Amniotic epithelial cell (primary cell): ENCODE measurements around the gene CTXN3.

Experiments used
- DNase-seq: peaks from one replicate; pipeline ENCODE4 v3.0.0-alpha.2; 2010; ENCODE audit warnings: low read depth

The CTXN3 gene

GRCh38 chr5:127649018-127649439, at the start of gene CTXN3:
CTXN3 (plus strand) TSS chr5:127649082; CDS start chr5:127657522, 8,440 bp downstream.
- DNase-seq: no peak

GRCh38 chr5:127599320-127599719, 49.6 kb upstream of the CTXN3 start:
- DNase-seq: no peak

- no peak for DNase-seq
Measured at GRCh38 chr5:127599847-127600246, 49.0 kb upstream of the CTXN3 start.

- no peak for DNase-seq
Measured at GRCh38 chr5:127601111-127601510, 47.8 kb upstream of the CTXN3 start.

- no peak for DNase-seq
Measured at GRCh38 chr5:127601601-127602000, 47.3 kb upstream of the CTXN3 start.

GRCh38 chr5:127602481-127602880, 46.4 kb upstream of the CTXN3 start:
- no peak for DNase-seq

- no peak for DNase-seq
Measured at GRCh38 chr5:127602896-127603844, 45.7 kb upstream of the CTXN3 start.

GRCh38 chr5:127608077-127608660, 40.7 kb upstream of the CTXN3 start:
- peak; percentile 19 for DNase-seq

- no peak for DNase-seq
Measured at GRCh38 chr5:127609011-127609410, 39.9 kb upstream of the CTXN3 start.

- DNase-seq: no peak
Measured at GRCh38 chr5:127609957-127610356, 38.9 kb upstream of the CTXN3 start.

GRCh38 chr5:127612441-127613141, 36.3 kb upstream of the CTXN3 start:
- no peak for DNase-seq

- DNase-seq: no peak
Measured at GRCh38 chr5:127615916-127616315, 33.0 kb upstream of the CTXN3 start.

GRCh38 chr5:127619908-127620479, 28.9 kb upstream of the CTXN3 start:
- no peak for DNase-seq

GRCh38 chr5:127621601-127622325, 27.1 kb upstream of the CTXN3 start:
- DNase-seq: no peak

GRCh38 chr5:127634007-127634406, 14.9 kb upstream of the CTXN3 start:
- DNase-seq: peak; percentile 46

GRCh38 chr5:127639828-127640227, 9.1 kb upstream of the CTXN3 start:
- no peak for DNase-seq

- DNase-seq: no peak
Measured at GRCh38 chr5:127642949-127643348, 5.9 kb upstream of the CTXN3 start.

GRCh38 chr5:127643607-127644006, 5.3 kb upstream of the CTXN3 start:
- DNase-seq: no peak

GRCh38 chr5:127645300-127645726, 3.6 kb upstream of the CTXN3 start:
- no peak for DNase-seq

GRCh38 chr5:127647361-127647958, 1.4 kb upstream of the CTXN3 start:
- no peak for DNase-seq

GRCh38 chr5:127650022-127650421, 1.1 kb downstream of the CTXN3 start:
- DNase-seq: peak; percentile 38
